CD4-positive, CD25-positive, alpha-beta regulatory T cell (primary cell): ENCODE results near the gene ACOT8. TPM values are rescaled to one million over a fixed set of nuclear protein-coding genes. Genes with fewer than 3 reads are reported as not detected.

Source experiments
- ATAC-seq, 2 donors: fragments of 150-1000 bp; cut with Tn5 transposase; one replicate each; pipeline ENCODE4 v1.10.0; 2021; ENCODE audit warnings: low read depth in 2 of 2, moderate number of reproducible peaks in 2 of 2, moderate library complexity in 1 of 2
- DNase-seq, 3 donors: peaks; one replicate each; pipeline versions ENCODE4 v3.0.0 to v3.0.0-alpha.2; 2012 to 2022; ENCODE audit warnings: mixed read lengths in 1 of 3
- H3K27ac ChIP-seq: one replicate; pipeline ENCODE4 v1.7.0; 2013; ENCODE audit warnings: mild to moderate bottlenecking, low read length; ENCODE audit not compliant: insufficient read depth, poor library complexity, severe bottlenecking
- H3K27me3 ChIP-seq: one replicate; pipeline ENCODE4 v1.7.0; 2013; ENCODE audit warnings: low read length; ENCODE audit not compliant: control insufficient read depth, insufficient read depth
- H3K36me3 ChIP-seq: one replicate; pipeline ENCODE4 v1.7.0; 2013; ENCODE audit warnings: mild to moderate bottlenecking, low read length, moderate library complexity; ENCODE audit not compliant: control insufficient read depth, insufficient read depth
- H3K4me1 ChIP-seq: 2 replicates; pipeline ENCODE4 v1.7.0; 2013; ENCODE audit warnings: mild to moderate bottlenecking, low read length; ENCODE audit not compliant: insufficient read depth, control insufficient read depth, poor library complexity, severe bottlenecking
- H3K4me3 ChIP-seq: one replicate; pipeline ENCODE4 v1.7.0; 2013; ENCODE audit warnings: low read depth, mild to moderate bottlenecking, low read length, moderate library complexity
- H3K9me3 ChIP-seq, 2 experiments: 1 replicate in 1 of 2; 2 replicates in 1 of 2; pipeline ENCODE4 v1.7.0; 2013; ENCODE audit warnings: low read length in 2 of 2, mild to moderate bottlenecking in 1 of 2, moderate library complexity in 1 of 2; ENCODE audit not compliant: control insufficient read depth in 2 of 2
- H3K27ac Mint-ChIP-seq, 3 donors: one replicate each; pipeline ENCODE4 v1.8.0; 2020 to 2022; ENCODE audit warnings: mild to moderate bottlenecking in 3 of 3, mixed read lengths in 3 of 3, moderate library complexity in 2 of 3
- H3K27me3 Mint-ChIP-seq: one replicate; pipeline ENCODE4 v1.8.0; 2022; ENCODE audit warnings: mild to moderate bottlenecking, mixed read lengths
- H3K36me3 Mint-ChIP-seq: one replicate; pipeline ENCODE4 v1.8.0; 2020; ENCODE audit warnings: mixed read lengths
- H3K4me1 Mint-ChIP-seq, 4 donors: one replicate each; pipeline ENCODE4 v1.8.0; 2020 to 2022; ENCODE audit warnings: mixed read lengths in 4 of 4, mild to moderate bottlenecking in 1 of 4
- H3K4me3 Mint-ChIP-seq, 4 donors: one replicate each; pipeline ENCODE4 v1.8.0; 2020 to 2022; ENCODE audit warnings: mild to moderate bottlenecking in 4 of 4, mixed read lengths in 4 of 4, moderate library complexity in 3 of 4
- H3K9me3 Mint-ChIP-seq, 7 donors: one replicate each; pipeline ENCODE4 v1.8.0; 2020 to 2022; ENCODE audit warnings: mixed read lengths in 7 of 7, mild to moderate bottlenecking in 3 of 7, moderate library complexity in 2 of 7
- polyA plus RNA-seq, 4 donors: library from polyadenylated mRNA; unstranded; fragments of 300-500 nt; fragmentation: Illumina TruSeq; gene quantifications; one replicate each; pipeline ENCODE4 v1.2.3, GENCODE V29; 2021
- total RNA-seq: library from RNA; stranded (reverse); gene quantifications from one replicate; pipeline ENCODE4 v1.2.3, GENCODE V29; 2022

Gene ACOT8
- total and polyA plus RNA-seq, 5 donors from 2014 or later, result 23.9 to 50.6 (median 45.6) TPM

GRCh38 chr20:45857882-45858216 is 657 bp upstream of the ACOT8 start:
- Mint-ChIP-seq H3K4me1 (peaks cover 15 to 68% (median 36%) of the 10 kb centered on the region in 4 donors), H3K4me3 (peak overlapping the region; percentile 88 to 99 (median 96)), H3K27ac (peak overlapping the region; percentile 97 to 98 (median 98)), H3K9me3 (peaks cover 0 to 2% (median 0%) of the 10 kb centered on the region in 7 donors), H3K36me3 (peaks cover 4% of the 10 kb centered on the region), H3K27me3 (no peaks in the 10 kb centered on the region)
- peak in 1 of 2 donors; percentile 2 for ATAC-seq
- DNase-seq, result peak in 1 of 3 donors; percentile 76
- H3K9me3 ChIP-seq, result no peaks in the 10 kb centered on the region
- no peaks in the 10 kb centered on the region for H3K27me3 ChIP-seq
- peaks cover 11% of the 10 kb centered on the region for H3K36me3 ChIP-seq
- peak overlapping the region; percentile 83 for H3K4me3 ChIP-seq
- H3K4me1 ChIP-seq, result peaks cover 39% of the 10 kb centered on the region
- H3K27ac ChIP-seq, result peak overlapping the region; percentile 91

GRCh38 chr20:45853484-45853883 is 3.7 kb downstream of the ACOT8 start:
- H3K9me3 Mint-ChIP-seq, result peaks cover 0 to 2% (median 0%) of the 10 kb centered on the region in 7 donors
- H3K4me1 Mint-ChIP-seq, result peaks cover 4 to 66% (median 29%) of the 10 kb centered on the region in 4 donors

GRCh38 chr20:45852326-45852725 is 4.9 kb downstream of the ACOT8 start:
- H3K4me3 Mint-ChIP-seq, result peak overlapping the region in 1 of 4 donors; percentile 11

More at GRCh38 chr20:45853484-45853883, 3.7 kb downstream of the ACOT8 start:
- ATAC-seq (no peak), DNase-seq (no peak)
- no peaks in the 10 kb centered on the region for H3K27me3 Mint-ChIP-seq
- no peak overlapping the region for H3K4me3 ChIP-seq
- H3K27ac ChIP-seq, result no peak overlapping the region
- peaks cover 36% of the 10 kb centered on the region for H3K4me1 ChIP-seq
- H3K36me3 Mint-ChIP-seq, result peaks cover 26% of the 10 kb centered on the region
- no peaks in the 10 kb centered on the region for H3K27me3 ChIP-seq
- peak overlapping the region in 1 of 3 donors; percentile 32 for H3K27ac Mint-ChIP-seq
- H3K9me3 ChIP-seq, result no peaks in the 10 kb centered on the region
- peaks cover 37% of the 10 kb centered on the region for H3K36me3 ChIP-seq
- H3K4me3 Mint-ChIP-seq, result peak overlapping the region in 2 of 4 donors; percentile 47 to 60

GRCh38 chr20:45851501-45851900 is 5.7 kb downstream of the ACOT8 start:
- Histone ChIP-seq H3K9me3 (no peaks in the 10 kb centered on the region), H3K27ac (no peak overlapping the region), H3K4me3 (no peak overlapping the region), H3K4me1 (peaks cover 25% of the 10 kb centered on the region), H3K36me3 (peaks cover 49% of the 10 kb centered on the region), H3K27me3 (no peaks in the 10 kb centered on the region)
- DNase-seq (no peak), ATAC-seq (no peak)
- H3K4me3 Mint-ChIP-seq, result peak overlapping the region in 1 of 4 donors; percentile 32
- no peaks in the 10 kb centered on the region for H3K9me3 Mint-ChIP-seq
- peaks cover 0 to 48% (median 18%) of the 10 kb centered on the region in 4 donors for H3K4me1 Mint-ChIP-seq
- peaks cover 31% of the 10 kb centered on the region for H3K36me3 Mint-ChIP-seq
- H3K27me3 Mint-ChIP-seq, result no peaks in the 10 kb centered on the region
- no peak overlapping the region for H3K27ac Mint-ChIP-seq

More at GRCh38 chr20:45852326-45852725, 4.9 kb downstream of the ACOT8 start:
- no peak for DNase-seq
- no peak overlapping the region for H3K27ac Mint-ChIP-seq
- peaks cover 2 to 56% (median 23%) of the 10 kb centered on the region in 4 donors for H3K4me1 Mint-ChIP-seq
- H3K27me3 Mint-ChIP-seq, result no peaks in the 10 kb centered on the region
- no peak overlapping the region for H3K27ac ChIP-seq
- peaks cover 26% of the 10 kb centered on the region for H3K4me1 ChIP-seq
- peaks cover 31% of the 10 kb centered on the region for H3K36me3 Mint-ChIP-seq
- H3K27me3 ChIP-seq, result no peaks in the 10 kb centered on the region
- peaks cover 44% of the 10 kb centered on the region for H3K36me3 ChIP-seq
- H3K4me3 ChIP-seq, result no peak overlapping the region
- no peak for ATAC-seq
- H3K9me3 ChIP-seq, result no peaks in the 10 kb centered on the region
- H3K9me3 Mint-ChIP-seq, result peaks cover 0 to under 1% (median 0%) of the 10 kb centered on the region in 7 donors

- Mint-ChIP-seq H3K27ac (peak overlapping the region in 2 of 3 donors; percentile 16 to 54), H3K9me3 (no peaks in the 10 kb centered on the region), H3K27me3 (no peaks in the 10 kb centered on the region), H3K4me1 (peaks cover 0 to 43% (median 16%) of the 10 kb centered on the region in 4 donors), H3K36me3 (peaks cover 31% of the 10 kb centered on the region), H3K4me3 (peak overlapping the region in 1 of 4 donors; percentile 35)
- DNase-seq (no peak), ATAC-seq (no peak)
- H3K4me3 ChIP-seq, result no peak overlapping the region
- no peak overlapping the region for H3K27ac ChIP-seq
- peaks cover 19% of the 10 kb centered on the region for H3K4me1 ChIP-seq
- H3K9me3 ChIP-seq, result no peaks in the 10 kb centered on the region
- H3K36me3 ChIP-seq, result peaks cover 54% of the 10 kb centered on the region
- no peaks in the 10 kb centered on the region for H3K27me3 ChIP-seq
Observed at GRCh38 chr20:45850926-45851325, 6.3 kb downstream of the ACOT8 start.

GRCh38 chr20:45850238-45850637 is 7.0 kb downstream of the ACOT8 start:
- no peak for ATAC-seq

GRCh38 chr20:45848969-45849582 is 8.1 kb downstream of the ACOT8 start:
- peaks cover 6% of the 10 kb centered on the region for H3K4me1 ChIP-seq
- Mint-ChIP-seq H3K9me3 (no peaks in the 10 kb centered on the region), H3K4me1 (peaks cover 0 to 26% (median 15%) of the 10 kb centered on the region in 4 donors), H3K27me3 (no peaks in the 10 kb centered on the region), H3K36me3 (peaks cover 37% of the 10 kb centered on the region), H3K4me3 (no peak overlapping the region), H3K27ac (no peak overlapping the region)
- ATAC-seq (no peak), DNase-seq (no peak)
- no peaks in the 10 kb centered on the region for H3K9me3 ChIP-seq
- H3K27ac ChIP-seq, result no peak overlapping the region
- no peaks in the 10 kb centered on the region for H3K27me3 ChIP-seq
- no peak overlapping the region for H3K4me3 ChIP-seq
- H3K36me3 ChIP-seq, result peaks cover 65% of the 10 kb centered on the region

More at GRCh38 chr20:45850238-45850637, 7.0 kb downstream of the ACOT8 start:
- Histone ChIP-seq H3K27me3 (no peaks in the 10 kb centered on the region), H3K9me3 (no peaks in the 10 kb centered on the region), H3K27ac (no peak overlapping the region), H3K36me3 (peaks cover 58% of the 10 kb centered on the region), H3K4me1 (peaks cover 12% of the 10 kb centered on the region), H3K4me3 (no peak overlapping the region)
- Mint-ChIP-seq H3K4me3 (peak overlapping the region in 1 of 4 donors; percentile 35), H3K9me3 (no peaks in the 10 kb centered on the region), H3K36me3 (peaks cover 31% of the 10 kb centered on the region), H3K27me3 (no peaks in the 10 kb centered on the region), H3K27ac (peak overlapping the region in 1 of 3 donors; percentile 54), H3K4me1 (peaks cover 0 to 37% (median 16%) of the 10 kb centered on the region in 4 donors)
- DNase-seq, result no peak

GRCh38 chr20:45848421-45848820 is 8.8 kb downstream of the ACOT8 start:
- Histone ChIP-seq H3K27ac (no peak overlapping the region), H3K27me3 (no peaks in the 10 kb centered on the region), H3K9me3 (no peaks in the 10 kb centered on the region), H3K36me3 (peaks cover 65% of the 10 kb centered on the region), H3K4me1 (no peaks in the 10 kb centered on the region), H3K4me3 (no peak overlapping the region)
- ATAC-seq, result no peak
- peaks cover 0 to 19% (median 11%) of the 10 kb centered on the region in 4 donors for H3K4me1 Mint-ChIP-seq
- H3K27ac Mint-ChIP-seq, result peak overlapping the region in 1 of 3 donors; percentile 60
- no peak overlapping the region for H3K4me3 Mint-ChIP-seq
- H3K27me3 Mint-ChIP-seq, result no peaks in the 10 kb centered on the region
- H3K36me3 Mint-ChIP-seq, result peaks cover 35% of the 10 kb centered on the region
- no peak for DNase-seq
- no peaks in the 10 kb centered on the region for H3K9me3 Mint-ChIP-seq
